A549 (cell line): ENCODE results near the gene TEX22. TPM values are rescaled to one million over a fixed set of nuclear protein-coding genes. Genes with fewer than 3 reads are reported as not detected.

Experiments
- ATAC-seq, 2 experiments: fragments of 200-7000 bp in 1 of 2; fragments of >200 bp in 1 of 2; cut with Nextera tagmentation in 1 of 2; cut with Tn5 transposase in 1 of 2; 3 replicates each; pipeline versions ENCODE4 v1.8.0 to v1.9.1; 2018 to 2020; ENCODE audit warnings: mild to moderate bottlenecking in 1 of 2, moderate library complexity in 1 of 2
- CTCF ChIA-PET: fragments of 300-600 bp; sonication (Branson Sonifier 250); formaldehyde crosslinking; extraction: SDS; loops from one replicate; lab custom pipeline; 2021; ENCODE audit warnings: antibody characterized with exemption, inconsistent platforms; lab: Yijun Ruan, JAX
- POLR2A ChIA-PET: fragments of 350-600 bp; formaldehyde crosslinking; extraction: SDS; loops from one replicate; lab custom pipeline; 2021; ENCODE audit warnings: antibody characterized with exemption, inconsistent platforms; lab: Yijun Ruan, JAX
- DNase-seq, 2 experiments: peaks; one replicate each; pipeline versions ENCODE4 v3.0.0 to v3.0.0-alpha.2; 2011 to 2016; ENCODE audit warnings: low read depth in 1 of 2, low spot score in 1 of 2
- FAIRE-seq: peaks from 2 replicates; lab custom pipeline; 2011; peaks lifted over from hg19 to GRCh38; lab: Jason Lieb, UNC
- H3K27ac ChIP-seq, 2 experiments: fragments of >200 bp; sonication (Bioruptor Twin); formaldehyde crosslinking; 3 replicates each; pipeline ENCODE4 v1.5.1; 2016 to 2017
- H3K4me1 ChIP-seq: fragments of >200 bp; sonication (Bioruptor Twin); formaldehyde crosslinking; 3 replicates; pipeline ENCODE4 v1.6.1; 2016
- H3K4me2 ChIP-seq: fragments of >200 bp; sonication (Bioruptor Twin); formaldehyde crosslinking; 3 replicates; pipeline ENCODE4 v1.6.1; 2016
- H3K4me3 ChIP-seq: fragments of >200 bp; sonication (Bioruptor Twin); formaldehyde crosslinking; 3 replicates; pipeline ENCODE4 v1.5.1; 2016
- H3K9me3 ChIP-seq: fragments of >200 bp; sonication (Bioruptor Twin); formaldehyde crosslinking; 3 replicates; pipeline ENCODE4 v1.6.1; 2016
- ATOH8 ChIP-seq: fragments of 250-450 bp; sonication (Bioruptor Pico); IDR thresholded peaks from 2 replicates; pipeline ENCODE4 v1.5.0; 2020; ENCODE audit warnings: low read depth, mild to moderate bottlenecking, moderate library complexity
- CBX2 ChIP-seq: fragments of 200-600 bp; sonication (generic); IDR thresholded peaks from 2 replicates; pipeline ENCODE4 v1.6.1; 2016; ENCODE audit warnings: low read depth, mild to moderate bottlenecking, borderline replicate concordance
- CBX8 ChIP-seq: fragments of 200-600 bp; sonication (generic); IDR thresholded peaks from 2 replicates; pipeline ENCODE4 v1.6.1; 2016
- CEBPB ChIP-seq, 2 experiments: fragments of >200 bp in 1 of 2; sonication (Bioruptor Twin) in 1 of 2; formaldehyde crosslinking in 1 of 2; IDR thresholded peaks; 2 replicates each; pipeline ENCODE4 v1.6.1; 2012 to 2016
- CHD2 ChIP-seq: fragments of 150-350 bp; IDR thresholded peaks from 2 replicates; pipeline ENCODE4 v1.6.1; 2014; ENCODE audit warnings: low read length; ENCODE audit not compliant: partially characterized antibody
- EP300 ChIP-seq, 2 experiments: fragments of >200 bp; sonication (Bioruptor Twin); formaldehyde crosslinking; IDR thresholded peaks; 2 replicates in 1 of 2; 3 replicates in 1 of 2; pipeline ENCODE4 v1.6.1; 2016 to 2017
- GATA3 ChIP-seq: IDR thresholded peaks from 2 replicates; pipeline ENCODE4 v1.6.1; 2012; ENCODE audit warnings: borderline replicate concordance
- HEYL ChIP-seq: fragments of 250-450 bp; sonication (Bioruptor Pico); IDR thresholded peaks from 2 replicates; pipeline ENCODE4 v1.8.0; 2021; ENCODE audit warnings: mild to moderate bottlenecking, moderate library complexity
- MAFK ChIP-seq: fragments of 450-650 bp; IDR thresholded peaks from 2 replicates; pipeline ENCODE4 v1.6.1; 2014; ENCODE audit not compliant: partially characterized antibody
- MAZ ChIP-seq: fragments of 150-350 bp; IDR thresholded peaks from 2 replicates; pipeline ENCODE4 v1.6.1; 2014; ENCODE audit warnings: antibody characterized with exemption, low read depth, low read length, borderline replicate concordance
- POLR2A ChIP-seq: IDR thresholded peaks from 2 replicates; pipeline ENCODE4 v1.6.1; 2012; ENCODE audit warnings: mild to moderate bottlenecking, low read length
- RAD21 ChIP-seq, 2 experiments: fragments of >200 bp in 1 of 2; sonication (Bioruptor Twin) in 1 of 2; formaldehyde crosslinking in 1 of 2; IDR thresholded peaks in 1 of 2; conservative IDR thresholded peaks in 1 of 2; 2 replicates in 1 of 2; 3 replicates in 1 of 2; pipeline ENCODE4 v1.6.1; 2012 to 2018; ENCODE audit warnings: inconsistent platforms in 1 of 2
- RARB ChIP-seq: fragments of 250-450 bp; sonication (Bioruptor Pico); IDR thresholded peaks from 2 replicates; pipeline ENCODE4 v1.8.0; 2021; ENCODE audit warnings: mild to moderate bottlenecking, moderate library complexity
- RCOR1 ChIP-seq: fragments of 150-350 bp; IDR thresholded peaks from 2 replicates; pipeline ENCODE4 v1.6.1; 2014; ENCODE audit warnings: antibody characterized with exemption, low read length, low read depth
- RNF2 ChIP-seq: fragments of 200-600 bp; sonication (generic); IDR thresholded peaks from 2 replicates; pipeline ENCODE4 v1.6.1; 2016; ENCODE audit warnings: low read depth, mild to moderate bottlenecking, antibody characterized with exemption, moderate library complexity, borderline replicate concordance
- TFCP2L1 ChIP-seq: fragments of 250-450 bp; sonication (Bioruptor Pico); IDR thresholded peaks from 2 replicates; pipeline ENCODE4 v1.5.0; 2021; ENCODE audit warnings: mild to moderate bottlenecking
- USF2 ChIP-seq: fragments of 450-650 bp; IDR thresholded peaks from 2 replicates; pipeline ENCODE4 v1.6.1; 2014; ENCODE audit warnings: antibody characterized with exemption
- ZC3H11A ChIP-seq: fragments of 450-650 bp; IDR thresholded peaks from 2 replicates; pipeline ENCODE4 v1.6.1; 2014; ENCODE audit warnings: antibody characterized with exemption, mild to moderate bottlenecking
- ZNF302 ChIP-seq: fragments of 250-450 bp; sonication (Bioruptor Pico); IDR thresholded peaks from 2 replicates; pipeline ENCODE4 v1.9.0; 2021; ENCODE audit warnings: inconsistent platforms, mild to moderate bottlenecking, moderate library complexity
- WGBS: methylation state at CpG from one replicate; pipeline ENCODE4 v1.1.6; 2017; ENCODE audit errors: missing lambda C conversion rate; 5-methylcytosine and 5-hydroxymethylcytosine counted together
- polyA plus RNA-seq, 4 experiments: library from polyadenylated mRNA; depleted of rRNA in 3 of 4; stranded (reverse); fragments of >200 nt; fragmentation: RNase III in 1 of 4; extraction: RNeasy Plus Mini Kit Qiagen cat#74134 plus additional on column Dnase treatment in 1 of 4; gene quantifications; 2 replicates in 3 of 4; 3 replicates in 1 of 4; pipeline ENCODE4 v1.2.3, GENCODE V29; 2011 to 2017
- TF ChIP-seq, protein P1 (sequence below): IDR thresholded peaks from 2 replicates; pipeline ENCODE4 v1.6.1; 2012

TEX22 gene
- polyA plus RNA-seq, 2 of the 4 experiments (the other 2 are of a cell fraction): 0.06 to 0.23 TPM

- Histone ChIP-seq H3K27ac (no peak overlapping the region), H3K4me1 (no peaks in the 10 kb centered on the region), H3K9me3 (no peaks in the 10 kb centered on the region), H3K4me3 (no peak overlapping the region), H3K4me2 (no peak overlapping the region)
- CTCF ChIA-PET: interaction anchor here (1.2 to 7.5 kb wide), 3 partner anchors 14 to 34 kb away, joined by 3 to 49 read pairs (median 6); no protein-coding TSS in a partner anchor
- FAIRE-seq (no peak), DNase-seq (no peak), ATAC-seq (no peak)
- peak; percentile 69 for TF ChIP-seq MAFK
- no peak for TF ChIP-seq POLR2A
- WGBS: 87% methylated on average over 17 of the region's 22 CpGs
- POLR2A ChIA-PET: no interaction called here
Observed at GRCh38 chr14:105385698-105386365, 12.5 kb upstream of the TEX22 start.

- ATAC-seq (no peak), DNase-seq (no peak), FAIRE-seq (no peak)
- 77% methylated on average over 16 of the region's 33 CpGs for WGBS
- ChIA-PET CTCF (interaction anchor here (1.2 to 1.4 kb wide), 2 partner anchors 15 to 35 kb away, joined by 3 to 6 read pairs; no protein-coding TSS in a partner anchor), POLR2A (no interaction called here)
- TF ChIP-seq MAZ (no peak), EP300 (IDR thresholded peaks at IDR 0.05) (no peak), TFCP2L1 (no peak)
- no peak overlapping the region for H3K4me2 ChIP-seq
- no peak overlapping the region for H3K4me3 ChIP-seq
- no peaks in the 10 kb centered on the region for H3K4me1 ChIP-seq
- H3K27ac ChIP-seq: no peak overlapping the region
- H3K9me3 ChIP-seq: no peaks in the 10 kb centered on the region
Observed at GRCh38 chr14:105386581-105387529, 11.5 kb upstream of the TEX22 start.

DNA sequence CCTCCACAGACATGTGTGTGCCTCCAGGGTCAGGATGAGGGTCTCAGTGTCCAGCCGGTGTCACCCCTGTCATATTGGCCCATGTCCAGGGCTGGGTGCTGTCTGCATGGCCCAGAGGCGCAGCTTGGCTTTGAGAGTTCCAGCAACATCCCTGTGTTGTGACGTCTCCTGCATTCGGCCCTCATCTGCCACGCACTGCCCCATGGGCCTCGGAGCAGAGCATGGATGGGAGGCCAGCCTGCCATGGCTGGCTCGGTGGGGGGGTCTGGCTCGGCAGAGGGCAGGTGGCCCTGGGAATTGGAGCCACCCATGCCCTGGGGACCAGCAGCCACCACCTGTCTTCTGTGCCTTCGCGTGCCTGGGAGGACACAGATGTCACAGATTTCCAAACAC is 10.8 kb upstream of the TEX22 start:
- CTCF ChIA-PET: no interaction called here
- WGBS: 86% methylated on average over 7 of the region's 10 CpGs
- ATAC-seq: no peak

More for the DNA sequence above, 10.8 kb upstream of the TEX22 start:
- FAIRE-seq (no peak), DNase-seq (no peak)
- POLR2A ChIA-PET: no interaction called here
- no peak overlapping the region for H3K27ac ChIP-seq
- no peak overlapping the region for H3K4me2 ChIP-seq
- no peak for TF ChIP-seq RARB (CRISPR knock-in tag)
- TF ChIP-seq MAFK: no peak
- no peak for TF ChIP-seq CEBPB (IDR thresholded peaks at IDR 0.05)
- no peak for TF ChIP-seq CBX8
- no peak for TF ChIP-seq HEYL (CRISPR knock-in tag)
- no peak for TF ChIP-seq ATOH8 (CRISPR knock-in tag)
- TF ChIP-seq CHD2: no peak
- no peak for TF ChIP-seq GATA3
- no peak for TF ChIP-seq RAD21 (conservative IDR thresholded peaks at IDR 0.05 in 1 of 2, IDR thresholded peaks at IDR 0.05 in 1 of 2)
- no peak for TF ChIP-seq RNF2
- no peak for TF ChIP-seq USF2
- TF ChIP-seq TFCP2L1: no peak
- TF ChIP-seq, protein P1, sequence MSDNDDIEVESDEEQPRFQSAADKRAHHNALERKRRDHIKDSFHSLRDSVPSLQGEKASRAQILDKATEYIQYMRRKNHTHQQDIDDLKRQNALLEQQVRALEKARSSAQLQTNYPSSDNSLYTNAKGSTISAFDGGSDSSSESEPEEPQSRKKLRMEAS: no peak
- no peak for TF ChIP-seq ZC3H11A
- no peak for TF ChIP-seq ZNF302 (CRISPR knock-in tag)
- TF ChIP-seq CBX2: no peak
- TF ChIP-seq RCOR1: no peak
- no peaks in the 10 kb centered on the region for H3K4me1 ChIP-seq
- no peak overlapping the region for H3K4me3 ChIP-seq
- H3K9me3 ChIP-seq: no peaks in the 10 kb centered on the region
